ENCODE data around the gene VPS51. TPM values are rescaled to one million over a fixed set of nuclear protein-coding genes. Genes with fewer than 3 reads are reported as not detected.
A peak's percentile ranks its signal among the peaks of the same experiment; 100 is the strongest.

Gene VPS51
- 59.6 and 86.6 TPM in 2 replicates for total RNA-seq (2014; rRNA removed; shearing (Covaris generic))

- H3K4me3 ChIP-seq: peak within 1 kb of the TSS; percentile 99
- no peaks in the 10 kb centered on the region for H3K36me3 ChIP-seq
- peaks cover 3% of the 10 kb centered on the region for H3K4me1 ChIP-seq
- DNase-seq: peak; percentile 89 to 93
- peak within 1 kb of the TSS; percentile 80 for H3K27ac ChIP-seq
- H3K27me3 ChIP-seq: no peaks in the 10 kb centered on the region
- H3K9me3 ChIP-seq (replicated peaks): no peaks in the 10 kb centered on the region
Observed at GRCh38 chr11:65095974-65096806, at the start of gene VPS51. TSS of gene VPS51 (plus strand) at chr11:65096214. CDS start at chr11:65096251, 37 bp downstream.

GRCh38 chr11:65047581-65048422 is 48.2 kb upstream of the VPS51 start:
- H3K4me3 ChIP-seq: no peak overlapping the region
- H3K4me1 ChIP-seq: no peaks in the 10 kb centered on the region
- H3K9me3 ChIP-seq (replicated peaks): no peaks in the 10 kb centered on the region
- H3K27me3 ChIP-seq: no peaks in the 10 kb centered on the region
- no peaks in the 10 kb centered on the region; the same call in 1 of the 2 replicates for H3K36me3 ChIP-seq
- DNase-seq: no peak
- H3K27ac ChIP-seq: no peak overlapping the region

- no peaks in the 10 kb centered on the region for H3K27me3 ChIP-seq
- no peak for DNase-seq
- H3K4me1 ChIP-seq: no peaks in the 10 kb centered on the region
- no peaks in the 10 kb centered on the region for H3K36me3 ChIP-seq
- no peak overlapping the region for H3K4me3 ChIP-seq
- no peaks in the 10 kb centered on the region for H3K9me3 ChIP-seq (replicated peaks)
- H3K27ac ChIP-seq: no peak overlapping the region
Observed at GRCh38 chr11:65051398-65051858, 44.6 kb upstream of the VPS51 start.

GRCh38 chr11:65053827-65054508 is 42.0 kb upstream of the VPS51 start:
- DNase-seq: no peak

GRCh38 chr11:65055538-65055937 is 40.5 kb upstream of the VPS51 start:
- H3K9me3 ChIP-seq (replicated peaks): no peaks in the 10 kb centered on the region
- no peaks in the 10 kb centered on the region for H3K27me3 ChIP-seq
- H3K36me3 ChIP-seq: no peaks in the 10 kb centered on the region
- H3K27ac ChIP-seq: no peak overlapping the region
- H3K4me1 ChIP-seq: no peaks in the 10 kb centered on the region
- no peak for DNase-seq
- no peak overlapping the region for H3K4me3 ChIP-seq

More at GRCh38 chr11:65053827-65054508, 42.0 kb upstream of the VPS51 start:
- Histone ChIP-seq H3K9me3 (replicated peaks) (no peaks in the 10 kb centered on the region), H3K27me3 (no peaks in the 10 kb centered on the region), H3K4me3 (no peak overlapping the region), H3K36me3 (no peaks in the 10 kb centered on the region), H3K4me1 (no peaks in the 10 kb centered on the region), H3K27ac (no peak overlapping the region)

- Histone ChIP-seq H3K4me3 (no peak overlapping the region), H3K4me1 (no peaks in the 10 kb centered on the region), H3K27ac (no peak overlapping the region), H3K36me3 (no peaks in the 10 kb centered on the region), H3K9me3 (replicated peaks) (no peaks in the 10 kb centered on the region), H3K27me3 (no peaks in the 10 kb centered on the region)
- DNase-seq: no peak
Observed at GRCh38 chr11:65056999-65057398, 39.0 kb upstream of the VPS51 start.

- no peaks in the 10 kb centered on the region for H3K4me1 ChIP-seq
- no peak overlapping the region for H3K27ac ChIP-seq
- no peak for DNase-seq
- H3K27me3 ChIP-seq: no peaks in the 10 kb centered on the region
- H3K4me3 ChIP-seq: no peak overlapping the region
- H3K9me3 ChIP-seq (replicated peaks): no peaks in the 10 kb centered on the region
- no peaks in the 10 kb centered on the region for H3K36me3 ChIP-seq
Observed at GRCh38 chr11:65057526-65057925, 38.5 kb upstream of the VPS51 start.

GRCh38 chr11:65058012-65058411 is 38.0 kb upstream of the VPS51 start:
- DNase-seq: no peak
- H3K9me3 ChIP-seq (replicated peaks): no peaks in the 10 kb centered on the region
- H3K27ac ChIP-seq: no peak overlapping the region
- no peaks in the 10 kb centered on the region for H3K36me3 ChIP-seq
- H3K27me3 ChIP-seq: no peaks in the 10 kb centered on the region
- H3K4me1 ChIP-seq: no peaks in the 10 kb centered on the region
- H3K4me3 ChIP-seq: no peak overlapping the region

- Histone ChIP-seq H3K4me3 (no peak within 1 kb of the TSS), H3K27ac (no peak within 1 kb of the TSS), H3K27me3 (no peaks in the 10 kb centered on the region), H3K9me3 (replicated peaks) (no peaks in the 10 kb centered on the region), H3K4me1 (no peaks in the 10 kb centered on the region), H3K36me3 (no peaks in the 10 kb centered on the region)
- no peak for DNase-seq
Observed at GRCh38 chr11:65058419-65059054, 37.5 kb upstream of the VPS51 start, which contains the start of gene NAALADL1. TSS of gene NAALADL1 (minus strand) at chr11:65058553. CDS start at chr11:65058521, 32 bp downstream.

GRCh38 chr11:65059523-65059922 is 36.5 kb upstream of the VPS51 start:
- H3K27me3 ChIP-seq: no peaks in the 10 kb centered on the region
- H3K4me3 ChIP-seq: no peak overlapping the region
- H3K4me1 ChIP-seq: no peaks in the 10 kb centered on the region
- no peaks in the 10 kb centered on the region for H3K36me3 ChIP-seq
- H3K27ac ChIP-seq: no peak overlapping the region
- no peak for DNase-seq
- H3K9me3 ChIP-seq (replicated peaks): no peaks in the 10 kb centered on the region

- H3K36me3 ChIP-seq: no peaks in the 10 kb centered on the region
- H3K4me1 ChIP-seq: no peaks in the 10 kb centered on the region
- DNase-seq: no peak
- H3K27ac ChIP-seq: no peak overlapping the region
- no peak overlapping the region for H3K4me3 ChIP-seq
- H3K27me3 ChIP-seq: no peaks in the 10 kb centered on the region
- no peaks in the 10 kb centered on the region for H3K9me3 ChIP-seq (replicated peaks)
Observed at GRCh38 chr11:65059959-65060824, 35.8 kb upstream of the VPS51 start.

- no peaks in the 10 kb centered on the region for H3K36me3 ChIP-seq
- H3K4me1 ChIP-seq: no peaks in the 10 kb centered on the region
- DNase-seq: no peak
- H3K27ac ChIP-seq: no peak overlapping the region
- no peaks in the 10 kb centered on the region for H3K27me3 ChIP-seq
- no peak overlapping the region for H3K4me3 ChIP-seq
- H3K9me3 ChIP-seq (replicated peaks): no peaks in the 10 kb centered on the region
Observed at GRCh38 chr11:65060913-65061408, 35.1 kb upstream of the VPS51 start.

GRCh38 chr11:65063532-65063931 is 32.5 kb upstream of the VPS51 start:
- no peaks in the 10 kb centered on the region for H3K9me3 ChIP-seq (replicated peaks)
- no peak overlapping the region for H3K4me3 ChIP-seq
- H3K27ac ChIP-seq: no peak overlapping the region

More at GRCh38 chr11:65063532-65063931, 32.5 kb upstream of the VPS51 start:
- no peaks in the 10 kb centered on the region for H3K36me3 ChIP-seq
- peaks cover 11% of the 10 kb centered on the region; the same call in 1 of the 2 replicates for H3K27me3 ChIP-seq
- no peak for DNase-seq
- no peaks in the 10 kb centered on the region for H3K4me1 ChIP-seq
